Measurements from ENCODE around the gene ROR2.

Gene ROR2

GRCh38 chr9:91789941-91790340 is 160.1 kb downstream of the ROR2 start:
- no peak for DNase-seq

- no peak for DNase-seq
These were observed 162.1 kb downstream of the ROR2 start for GRCh38 chr9:91787931-91788330.

DNA sequence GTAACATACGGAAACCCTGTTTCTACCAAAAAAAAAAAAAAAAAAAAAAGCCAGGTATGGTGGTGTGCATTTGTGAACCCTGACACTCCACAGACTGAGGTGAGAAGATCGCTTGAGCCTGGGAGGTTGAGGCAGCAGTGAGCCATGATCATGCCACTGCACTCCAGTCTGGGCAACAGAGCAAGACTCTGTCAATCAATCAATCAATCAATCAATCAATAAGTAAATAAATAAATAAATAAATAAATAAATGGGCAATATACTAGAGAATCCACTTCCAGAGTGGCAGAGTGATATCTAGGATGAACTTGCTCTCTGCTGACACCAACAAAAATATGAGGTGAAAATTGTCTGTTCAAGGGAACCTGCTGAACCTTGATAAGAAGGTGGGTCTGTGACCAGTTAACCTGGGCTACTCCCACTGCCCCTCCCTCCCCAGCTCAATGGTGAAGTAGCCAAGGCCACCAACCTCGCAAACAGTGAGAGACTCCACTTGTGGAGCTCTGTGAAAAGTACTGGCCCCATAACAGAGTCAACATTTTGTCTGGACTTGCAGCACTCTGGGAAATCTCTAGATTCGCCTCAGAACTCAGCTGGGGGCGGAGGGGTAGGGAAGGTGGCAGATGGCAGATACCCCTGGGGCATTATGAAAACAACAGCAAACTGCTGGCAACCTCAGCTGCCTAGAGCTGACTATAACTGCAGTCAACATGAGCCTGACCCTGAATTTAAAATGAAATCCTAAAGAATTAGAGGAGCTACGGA is 163.7 kb downstream of the ROR2 start:
- no peak for DNase-seq

GRCh38 chr9:91785447-91785842 is 164.6 kb downstream of the ROR2 start:
- DNase-seq = no peak

DNA sequence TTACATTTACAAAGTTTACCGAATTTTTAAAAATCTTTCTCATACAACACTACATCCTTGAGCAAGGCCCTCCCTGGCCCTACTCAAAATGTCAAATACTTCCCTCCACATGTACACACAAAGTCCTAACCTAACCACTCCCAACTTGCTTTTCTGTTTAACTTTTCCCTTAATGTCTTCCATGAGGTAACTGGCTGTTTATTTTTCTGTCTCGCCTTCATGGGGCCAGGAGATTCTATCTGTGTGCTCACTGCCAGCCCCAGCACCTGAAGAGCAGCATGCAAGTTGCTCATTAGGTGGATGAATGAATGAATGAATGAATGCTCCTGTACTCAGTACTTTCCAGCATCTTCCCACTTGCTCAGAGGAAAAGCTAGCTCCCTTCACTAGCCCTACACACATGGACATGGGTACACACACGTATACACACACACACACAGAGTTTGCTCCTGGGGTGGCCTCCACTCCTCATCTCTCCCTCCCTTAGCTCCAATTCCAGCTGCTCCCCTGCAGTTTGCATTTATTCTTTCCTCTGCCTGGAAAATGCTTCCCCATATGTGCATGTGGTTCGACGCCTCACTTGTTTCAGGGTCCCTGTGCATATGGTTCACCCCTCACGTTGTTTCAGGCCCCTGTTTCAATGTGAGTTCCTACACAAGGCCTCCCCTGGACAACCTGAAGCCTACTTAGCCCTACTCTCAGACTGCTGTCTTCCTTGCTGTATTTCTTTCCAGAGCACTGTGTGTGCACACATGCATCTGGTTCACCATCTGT is 165.2 kb downstream of the ROR2 start:
- DNase-seq = no peak

- DNase-seq = no peak
These were observed 166.0 kb downstream of the ROR2 start for GRCh38 chr9:91783876-91784672.

GRCh38 chr9:91783411-91783810 is 166.6 kb downstream of the ROR2 start:
- no peak for DNase-seq

- no peak for DNase-seq
These were observed 167.3 kb downstream of the ROR2 start for GRCh38 chr9:91782708-91783214.

- no peak for DNase-seq
These were observed 168.1 kb downstream of the ROR2 start for GRCh38 chr9:91781906-91782305.

- DNase-seq = no peak
These were observed 168.9 kb downstream of the ROR2 start for GRCh38 chr9:91781116-91781515.

- DNase-seq = no peak
These were observed 172.0 kb downstream of the ROR2 start for GRCh38 chr9:91778031-91778430.

- DNase-seq = no peak
These were observed 172.7 kb downstream of the ROR2 start for GRCh38 chr9:91777292-91777830.

- no peak for DNase-seq
These were observed 173.4 kb downstream of the ROR2 start for GRCh38 chr9:91776409-91777291.

GRCh38 chr9:91775708-91776028 is 174.4 kb downstream of the ROR2 start:
- no peak for DNase-seq

- DNase-seq = peak; percentile 38
These were observed 174.9 kb downstream of the ROR2 start for GRCh38 chr9:91775011-91775707.

DNA sequence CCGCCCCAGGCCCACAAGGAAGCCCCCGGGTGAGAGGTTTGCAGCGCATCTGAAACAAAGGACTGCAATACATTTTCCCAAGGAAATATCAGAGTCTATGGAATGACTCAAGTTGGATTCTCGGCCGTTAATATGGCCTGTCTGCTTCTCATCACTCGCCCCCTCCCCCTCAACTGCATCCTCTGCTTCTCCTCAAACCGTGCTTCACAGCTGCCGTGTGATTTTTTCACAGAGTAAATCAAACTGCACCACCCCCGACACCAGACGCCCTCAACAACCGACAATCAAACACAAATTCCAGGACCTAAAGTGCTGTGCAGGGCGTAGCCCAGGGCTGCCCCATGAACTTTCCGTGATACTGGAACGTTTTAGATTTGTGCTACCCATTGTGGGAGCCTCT is 176.9 kb downstream of the ROR2 start:
- DNase-seq = no peak

DNA sequence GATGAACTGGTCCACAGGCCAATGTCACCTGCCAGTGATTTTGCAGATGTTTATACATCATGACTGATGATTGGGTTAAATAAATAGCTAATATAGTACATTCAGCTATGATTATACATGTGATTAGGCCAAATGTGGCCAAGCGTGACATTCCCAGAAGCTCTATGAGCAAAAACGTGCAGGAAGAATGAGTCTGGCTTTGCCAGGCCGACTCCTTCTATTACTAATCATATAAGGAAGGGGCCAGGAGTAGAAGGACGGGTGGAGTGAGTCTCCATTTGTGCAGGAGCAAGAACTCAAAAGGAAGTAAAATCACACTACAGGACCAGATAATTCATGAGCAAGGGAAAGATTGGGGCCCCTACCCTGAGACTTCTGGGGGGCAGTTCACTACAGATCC is 178.2 kb downstream of the ROR2 start:
- DNase-seq = no peak

DNA sequence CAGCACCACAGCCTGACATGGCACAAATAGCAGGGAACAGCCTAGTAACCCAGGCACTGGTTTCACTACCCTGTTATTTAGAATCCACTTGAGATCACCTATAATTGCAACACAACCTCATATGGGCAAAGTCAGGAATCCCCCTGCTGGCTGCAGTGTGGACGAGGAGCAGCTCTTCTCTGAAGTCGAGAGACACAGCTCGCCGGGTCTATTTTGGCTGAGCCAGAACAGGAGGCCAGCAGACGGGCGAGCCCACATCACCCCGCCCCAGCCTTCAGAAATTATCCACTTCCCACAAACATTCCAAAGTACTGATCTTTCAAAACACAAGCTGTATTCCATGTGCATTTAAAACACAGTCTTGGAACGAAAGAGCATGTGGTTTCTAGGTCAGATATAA is 179.0 kb downstream of the ROR2 start:
- peak; percentile 34 for DNase-seq

- DNase-seq = no peak
These were observed 179.8 kb downstream of the ROR2 start for GRCh38 chr9:91770229-91770628.

DNA sequence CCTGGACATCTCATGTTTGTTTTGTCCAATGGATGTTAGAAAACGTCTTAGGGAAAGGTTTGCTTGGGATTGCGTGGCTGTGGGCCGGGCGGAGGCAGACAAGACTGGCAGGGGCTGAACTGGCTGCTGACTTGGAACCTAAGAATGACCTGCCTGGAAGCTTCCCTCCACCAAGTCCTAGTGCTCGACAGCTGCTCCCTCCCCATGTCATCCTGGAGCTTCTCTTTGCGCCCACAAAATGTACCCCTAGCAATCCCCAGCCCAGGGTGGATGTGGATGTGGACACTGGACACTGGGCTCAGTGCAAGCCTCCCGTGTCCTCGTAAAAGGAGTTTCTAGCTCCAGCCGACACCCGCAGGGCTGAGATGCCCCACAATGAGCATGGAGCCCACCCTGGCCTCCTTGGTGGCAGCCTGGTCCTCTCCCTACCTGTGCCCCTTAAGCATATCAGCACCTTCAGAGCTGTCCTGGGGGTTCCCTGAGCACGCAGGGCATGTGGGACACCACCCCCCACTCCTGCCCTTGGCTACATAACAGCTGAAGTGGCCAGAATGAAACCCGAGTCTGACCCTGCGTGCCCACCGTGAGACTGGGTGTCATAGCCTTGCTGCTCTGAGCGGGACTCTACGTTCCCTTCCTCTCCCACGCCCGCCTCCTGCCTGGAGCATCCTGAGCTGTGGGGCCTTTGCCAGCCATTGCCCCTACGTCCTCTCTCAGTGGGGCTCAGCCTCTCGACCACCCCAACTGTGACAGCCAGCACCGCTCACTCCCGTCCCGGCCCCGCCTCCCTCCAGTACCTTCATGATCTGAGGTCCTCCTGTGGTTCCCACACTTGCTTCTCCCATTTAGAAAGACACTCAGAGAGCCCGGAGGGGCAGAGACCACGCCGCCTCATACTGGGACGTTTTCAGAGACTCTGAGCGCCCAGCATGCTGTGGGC is 180.8 kb downstream of the ROR2 start:
- no peak for DNase-seq
